SK-N-SH treated with all-trans-retinoic acid at 6 μM for 48 hours (cell line): Measurements from ENCODE around the gene PRSS38.

ENCODE experiments used
- GLIS3 ChIP-seq: fragments of 250-450 bp; sonication (Bioruptor Pico); IDR thresholded peaks from 2 replicates; pipeline ENCODE4 v1.5.0; 2020; ENCODE audit warnings: mild to moderate bottlenecking, moderate library complexity
- TOX ChIP-seq: fragments of 250-450 bp; sonication (Bioruptor Pico); IDR thresholded peaks from 2 replicates; pipeline ENCODE4 v1.8.0; 2021; ENCODE audit warnings: mild to moderate bottlenecking, moderate library complexity, borderline replicate concordance

DNA sequence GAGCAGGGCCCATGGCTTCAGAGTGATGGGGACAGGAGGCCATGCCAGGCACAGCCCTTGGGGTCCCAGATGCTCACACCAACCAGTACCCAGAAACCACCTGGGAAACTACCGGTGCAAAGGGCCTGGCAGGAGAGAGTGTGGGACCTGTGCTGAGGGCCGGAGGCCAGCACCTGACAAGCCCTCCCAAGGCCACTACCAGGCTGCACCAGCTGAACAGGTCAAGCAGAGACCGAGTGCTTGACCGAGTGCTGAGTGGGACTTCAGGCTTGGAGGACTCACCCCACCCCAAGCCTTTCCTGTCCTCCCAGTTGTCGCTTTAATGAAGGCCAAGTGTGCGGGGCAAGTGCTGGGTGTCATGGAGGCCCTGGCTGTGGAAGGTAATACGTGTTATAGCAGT lies 43.7 kb upstream of the PRSS38 start:
- no peak for TF ChIP-seq GLIS3
- TF ChIP-seq TOX (CRISPR knock-in tag), result no peak
